ENCODE measurements around the gene CSF1R.

CSF1R gene

GRCh38 chr5:150069672-150070627, 16.4 kb downstream of the CSF1R start:
- DNase-seq: no peak

GRCh38 chr5:150068961-150069645, 17.3 kb downstream of the CSF1R start:
- DNase-seq: no peak

DNA sequence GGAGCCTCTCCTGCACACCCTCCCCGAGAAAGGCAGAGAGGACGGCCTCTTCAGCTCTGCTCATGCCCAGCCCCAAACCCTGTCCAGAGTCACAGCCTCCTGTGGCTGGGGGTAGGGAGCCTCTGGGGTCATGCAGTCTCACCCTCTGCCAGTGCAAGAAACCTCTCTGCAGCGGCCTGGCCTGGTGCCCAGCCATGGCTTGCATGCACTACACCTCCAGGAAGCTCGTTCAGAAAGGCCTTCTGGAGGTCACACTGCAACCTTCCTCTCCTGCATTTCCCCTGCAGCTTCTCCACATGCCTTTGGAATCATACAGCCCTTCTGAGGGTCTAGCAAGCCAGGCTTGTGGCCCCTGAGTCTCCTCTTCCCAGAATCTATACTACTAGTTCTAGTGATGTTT, 17.9 kb downstream of the CSF1R start:
- no peak for DNase-seq

DNA sequence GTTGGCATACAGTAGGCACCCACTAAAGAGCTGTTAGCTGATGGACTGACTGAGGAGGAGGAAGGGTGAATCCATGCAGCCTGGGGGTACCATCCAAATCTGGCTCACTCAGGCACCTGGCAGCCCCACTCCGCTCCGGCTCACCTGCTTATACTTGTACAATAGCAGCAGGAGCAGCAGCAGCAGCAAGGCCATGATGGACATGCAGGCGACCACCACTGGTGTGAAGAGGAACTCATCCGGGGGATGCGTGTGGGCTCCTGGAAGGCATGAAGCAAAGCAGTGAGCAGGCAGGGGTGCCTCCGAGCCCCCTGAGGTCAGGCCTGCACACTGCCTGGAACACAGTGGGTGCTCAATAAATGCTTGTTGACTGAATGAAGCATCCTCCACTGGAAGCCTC, 18.3 kb downstream of the CSF1R start:
- no peak for DNase-seq

GRCh38 chr5:150067405-150067960, 18.9 kb downstream of the CSF1R start:
- no peak for DNase-seq

DNA sequence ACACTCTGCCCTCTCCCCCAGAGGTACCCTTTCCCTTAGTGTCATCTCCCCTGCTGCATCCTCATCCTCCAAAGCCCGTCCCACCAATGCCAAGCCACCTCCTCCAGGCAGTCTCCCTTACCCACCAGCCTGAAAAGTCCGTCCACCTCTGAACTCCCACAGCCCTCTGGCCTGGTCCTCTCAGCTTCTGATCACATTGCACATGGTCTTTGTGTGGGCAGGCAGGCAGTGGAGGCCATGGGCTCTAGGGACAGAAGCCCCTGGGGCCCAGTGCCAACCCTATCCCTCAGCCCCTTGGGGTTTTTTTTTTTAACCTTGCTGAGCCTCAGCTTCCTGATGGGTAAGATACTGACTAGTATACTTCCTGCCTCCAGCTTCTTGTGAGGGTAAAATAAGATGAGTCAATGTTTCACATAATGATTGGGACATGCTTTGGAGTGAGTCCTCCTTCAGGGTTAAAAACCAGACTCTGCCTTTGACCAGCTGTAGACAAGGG, 19.4 kb downstream of the CSF1R start:
- DNase-seq: no peak

- DNase-seq: no peak
Observed at GRCh38 chr5:150066436-150066835, 19.9 kb downstream of the CSF1R start.

GRCh38 chr5:150065886-150066285, 20.5 kb downstream of the CSF1R start:
- no peak for DNase-seq

DNA sequence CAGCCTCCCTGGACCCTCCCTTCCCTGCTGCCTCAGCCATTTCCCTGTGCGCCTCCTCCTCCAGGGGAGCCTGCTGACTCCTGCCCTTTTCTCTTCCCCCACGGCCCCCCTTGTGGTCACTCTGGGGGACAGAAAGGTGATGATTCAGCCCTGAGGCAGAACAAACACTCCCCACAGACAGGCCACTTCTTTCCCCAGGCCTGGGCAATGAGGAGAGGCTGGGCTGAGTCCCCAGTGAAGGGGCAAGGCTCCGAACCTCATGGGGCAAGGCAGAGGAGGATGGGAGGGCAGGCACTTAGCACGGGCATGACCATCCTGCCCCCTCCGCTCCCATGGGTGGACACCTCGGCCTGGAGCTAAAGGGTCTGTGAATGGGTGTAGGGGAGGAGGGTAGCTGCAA, 21.0 kb downstream of the CSF1R start:
- no peak for DNase-seq

DNA sequence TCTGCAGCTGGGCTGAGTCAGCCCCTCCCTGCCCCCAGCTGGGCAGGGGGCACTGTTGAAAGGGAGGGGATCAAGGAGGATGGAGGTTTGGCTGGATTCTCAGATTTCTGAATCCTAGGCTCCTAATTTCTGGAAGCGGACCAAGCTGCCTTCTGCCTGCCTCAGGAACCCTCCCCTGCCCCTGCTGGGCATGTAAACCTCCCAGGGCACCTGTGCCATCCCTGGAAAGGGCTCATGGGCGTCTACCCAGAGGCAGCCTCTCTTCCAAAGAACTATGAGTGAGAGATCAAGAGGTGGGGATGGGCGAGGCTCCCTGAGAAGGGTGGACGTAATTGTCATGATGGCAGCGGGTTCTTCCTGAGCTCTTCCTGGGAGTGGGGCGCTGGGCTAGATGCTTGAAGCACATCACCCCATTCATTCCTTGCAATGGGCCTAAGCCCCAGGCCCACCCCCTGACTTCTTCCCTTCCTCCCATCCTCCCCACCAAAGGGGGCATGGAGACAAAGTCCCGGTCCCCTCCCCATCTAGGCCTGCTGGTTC, 21.6 kb downstream of the CSF1R start:
- DNase-seq: no peak

- no peak for DNase-seq
Observed at GRCh38 chr5:150063638-150064037, 22.7 kb downstream of the CSF1R start.

GRCh38 chr5:150062216-150062922, 24.0 kb downstream of the CSF1R start:
- DNase-seq: no peak

GRCh38 chr5:150061538-150061995, 24.8 kb downstream of the CSF1R start:
- no peak for DNase-seq

- no peak for DNase-seq
Observed at GRCh38 chr5:150060471-150060870, 25.9 kb downstream of the CSF1R start.

GRCh38 chr5:150059623-150060022, 26.7 kb downstream of the CSF1R start:
- no peak for DNase-seq

- no peak for DNase-seq
Observed at GRCh38 chr5:150058480-150059126, 27.8 kb downstream of the CSF1R start.

- no peak for DNase-seq
Observed at GRCh38 chr5:150057996-150058395, 28.4 kb downstream of the CSF1R start.

DNA sequence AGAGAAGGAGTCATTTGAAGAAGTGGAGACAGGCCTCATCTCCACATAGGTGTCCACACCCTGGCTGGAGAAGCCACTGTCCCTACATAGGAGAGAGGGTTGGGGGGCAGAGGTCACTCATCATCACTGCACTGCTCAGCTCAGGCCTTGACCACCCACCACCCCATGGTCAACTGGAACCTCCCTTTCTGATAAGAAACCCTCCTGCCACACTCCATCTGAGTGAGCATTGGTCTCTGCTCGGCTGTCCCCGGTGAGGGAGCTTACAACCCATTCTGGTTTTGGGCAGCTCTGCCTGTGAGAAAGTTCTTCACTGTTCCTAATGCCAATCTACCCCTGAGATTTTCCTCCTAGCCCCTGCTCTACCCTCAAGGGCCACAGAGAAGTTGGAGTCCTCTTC, 28.8 kb downstream of the CSF1R start:
- DNase-seq: no peak

DNA sequence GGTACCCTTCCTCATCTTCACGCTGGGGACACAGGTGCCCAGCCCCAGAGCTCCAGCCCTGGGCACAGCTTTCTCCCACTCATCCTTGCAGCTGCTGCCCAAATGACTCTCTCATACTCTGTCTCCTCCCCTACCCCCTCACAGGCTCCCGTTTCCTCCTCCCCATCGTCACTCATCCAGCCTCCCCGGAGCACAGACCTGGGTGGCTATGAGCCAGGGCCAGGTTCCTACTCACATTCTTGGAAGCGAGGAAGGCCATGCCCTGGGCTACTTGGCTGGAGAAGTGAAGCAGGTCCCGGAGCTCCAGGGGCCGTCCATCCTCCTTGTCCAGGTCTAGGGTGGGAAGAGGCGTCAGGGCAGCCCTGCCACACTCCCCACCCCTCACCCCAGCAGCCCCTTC, 29.3 kb downstream of the CSF1R start:
- DNase-seq: no peak

DNA sequence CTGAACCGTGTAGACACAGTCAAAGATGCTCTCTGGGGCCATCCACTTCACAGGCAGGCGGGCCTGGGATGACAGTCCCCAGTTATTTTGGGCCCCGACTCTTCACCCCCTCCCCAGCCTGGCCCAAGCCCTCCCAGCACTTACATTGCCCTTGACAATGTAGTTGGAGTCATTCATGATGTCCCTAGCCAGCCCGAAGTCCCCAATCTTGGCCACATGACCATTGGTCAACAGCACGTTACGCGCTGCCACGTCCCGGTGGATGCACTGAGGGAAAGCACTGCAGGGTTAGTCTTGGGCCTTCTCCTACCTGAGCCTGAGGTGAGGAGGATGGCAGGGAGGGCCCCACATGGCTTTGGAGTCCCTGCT, 30.3 kb downstream of the CSF1R start:
- DNase-seq: no peak

DNA sequence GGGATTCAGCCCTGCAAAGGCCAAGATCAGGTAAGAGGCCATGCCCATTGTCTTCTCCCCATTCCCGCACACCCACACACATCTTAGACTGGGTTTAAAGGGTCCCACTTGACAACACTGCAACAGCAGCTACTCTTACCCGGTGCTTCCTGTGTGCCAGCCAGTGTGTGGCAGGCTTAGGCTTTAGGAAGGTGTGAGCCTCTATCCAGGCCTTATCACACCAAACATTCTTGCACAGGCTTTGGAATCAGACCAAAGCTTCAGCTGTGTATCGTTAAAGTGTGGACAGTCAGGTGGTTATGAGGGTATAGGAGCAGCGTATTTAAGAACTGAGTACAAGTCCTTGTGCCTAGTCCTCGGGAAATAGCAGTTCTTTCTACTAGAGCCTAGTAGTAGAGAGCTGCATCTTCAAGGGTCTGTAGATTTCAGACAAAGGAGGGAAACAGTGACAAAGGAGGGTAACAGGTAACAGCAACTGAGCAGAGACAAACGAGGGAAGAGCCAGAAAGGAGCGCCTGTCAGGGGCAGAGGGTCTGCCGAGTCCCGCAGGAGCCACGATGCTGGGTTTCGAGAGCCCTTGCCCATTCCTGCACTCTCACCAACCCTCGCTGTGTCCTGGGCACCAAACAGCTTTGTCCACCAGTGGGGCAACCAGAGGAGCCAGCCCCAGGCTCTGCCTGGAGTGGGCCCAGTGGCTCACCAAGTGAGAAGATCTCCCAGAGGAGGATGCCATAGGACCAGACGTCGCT, 30.9 kb downstream of the CSF1R start:
- no peak for DNase-seq

Data from activated gamma-delta T cell (primary cell).